ENCODE measurements around the gene LHX4.

DNA sequence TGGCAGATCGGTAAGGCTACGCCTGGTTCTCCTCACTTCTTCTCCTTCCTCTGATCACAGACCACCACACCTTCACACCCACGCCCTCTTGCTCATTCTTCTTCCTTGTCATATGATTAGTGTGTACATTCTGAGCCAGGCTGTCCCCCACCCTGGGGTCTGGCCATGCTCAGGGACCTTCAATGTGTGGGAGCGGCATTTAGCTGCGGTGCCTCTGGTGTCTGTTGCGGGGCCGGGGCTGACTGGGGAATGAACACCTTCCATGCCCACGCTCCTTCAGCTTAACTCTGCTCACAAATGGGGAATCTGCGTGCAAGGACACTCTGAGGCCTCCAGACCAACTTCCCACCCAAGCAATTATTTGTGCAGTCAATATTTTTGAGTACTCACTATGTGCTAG lies 46.0 kb upstream of the LHX4 start:
- TF ChIP-seq, protein P1, sequence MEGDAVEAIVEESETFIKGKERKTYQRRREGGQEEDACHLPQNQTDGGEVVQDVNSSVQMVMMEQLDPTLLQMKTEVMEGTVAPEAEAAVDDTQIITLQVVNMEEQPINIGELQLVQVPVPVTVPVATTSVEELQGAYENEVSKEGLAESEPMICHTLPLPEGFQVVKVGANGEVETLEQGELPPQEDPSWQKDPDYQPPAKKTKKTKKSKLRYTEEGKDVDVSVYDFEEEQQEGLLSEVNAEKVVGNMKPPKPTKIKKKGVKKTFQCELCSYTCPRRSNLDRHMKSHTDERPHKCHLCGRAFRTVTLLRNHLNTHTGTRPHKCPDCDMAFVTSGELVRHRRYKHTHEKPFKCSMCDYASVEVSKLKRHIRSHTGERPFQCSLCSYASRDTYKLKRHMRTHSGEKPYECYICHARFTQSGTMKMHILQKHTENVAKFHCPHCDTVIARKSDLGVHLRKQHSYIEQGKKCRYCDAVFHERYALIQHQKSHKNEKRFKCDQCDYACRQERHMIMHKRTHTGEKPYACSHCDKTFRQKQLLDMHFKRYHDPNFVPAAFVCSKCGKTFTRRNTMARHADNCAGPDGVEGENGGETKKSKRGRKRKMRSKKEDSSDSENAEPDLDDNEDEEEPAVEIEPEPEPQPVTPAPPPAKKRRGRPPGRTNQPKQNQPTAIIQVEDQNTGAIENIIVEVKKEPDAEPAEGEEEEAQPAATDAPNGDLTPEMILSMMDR (IDR thresholded peaks at IDR 0.05) = no peak
- TF ChIP-seq POLR2A (IDR thresholded peaks at IDR 0.05) (no peak), EP300 (IDR thresholded peaks at IDR 0.05; ENCODE audit: low read depth) (no peak)

Measured in transverse colon (tissue), 3 donors.